Activated T-cell treated with anti-CD3 and anti-CD28 coated beads for 48 hours (primary cell): ENCODE measurements around the gene TNP2.
"Not testable (repeated sequence)": the region's sequence is repeated elsewhere in the genome, so short reads cannot be mapped to it uniquely, and the experiment has no call there.

Experiments
- DNase-seq: peaks from one replicate; pipeline ENCODE4 v3.0.0-alpha.2; 2020; ENCODE audit warnings: low read depth

TNP2 gene

DNA sequence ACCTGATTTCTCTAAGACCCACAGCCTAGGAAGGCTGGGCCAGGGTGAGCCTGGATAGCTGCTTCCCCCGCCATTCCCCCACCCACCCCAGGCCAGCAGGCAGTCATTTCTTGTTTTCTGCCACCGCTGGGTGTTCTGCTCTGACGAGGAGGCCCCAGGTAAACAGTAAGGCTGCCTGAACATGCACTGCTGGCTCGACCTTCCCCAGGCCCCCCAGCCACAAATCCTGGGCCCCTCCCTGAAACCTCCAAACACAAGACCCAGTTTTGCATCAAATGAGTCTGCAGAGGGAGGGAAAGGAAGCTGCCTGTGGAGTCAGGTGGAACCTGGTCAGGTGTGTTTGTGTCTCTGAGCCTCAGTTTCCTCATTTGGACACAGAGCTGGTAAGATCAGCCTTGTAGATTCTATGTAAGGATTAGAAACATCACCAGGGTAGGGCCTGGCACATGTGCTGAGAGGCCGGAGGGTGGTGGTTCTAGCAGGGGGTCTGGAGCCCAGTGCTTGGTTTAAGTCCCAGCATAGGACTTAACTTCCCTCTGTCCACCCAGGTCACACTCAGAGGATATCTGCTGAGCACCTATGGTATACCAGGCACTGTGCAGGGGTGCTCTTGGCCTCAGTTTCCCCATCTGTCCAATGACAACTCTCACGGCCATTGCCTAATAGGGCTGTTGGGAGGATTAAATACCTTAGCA, 30.9 kb upstream of the TNP2 start:
- no peak for DNase-seq

DNA sequence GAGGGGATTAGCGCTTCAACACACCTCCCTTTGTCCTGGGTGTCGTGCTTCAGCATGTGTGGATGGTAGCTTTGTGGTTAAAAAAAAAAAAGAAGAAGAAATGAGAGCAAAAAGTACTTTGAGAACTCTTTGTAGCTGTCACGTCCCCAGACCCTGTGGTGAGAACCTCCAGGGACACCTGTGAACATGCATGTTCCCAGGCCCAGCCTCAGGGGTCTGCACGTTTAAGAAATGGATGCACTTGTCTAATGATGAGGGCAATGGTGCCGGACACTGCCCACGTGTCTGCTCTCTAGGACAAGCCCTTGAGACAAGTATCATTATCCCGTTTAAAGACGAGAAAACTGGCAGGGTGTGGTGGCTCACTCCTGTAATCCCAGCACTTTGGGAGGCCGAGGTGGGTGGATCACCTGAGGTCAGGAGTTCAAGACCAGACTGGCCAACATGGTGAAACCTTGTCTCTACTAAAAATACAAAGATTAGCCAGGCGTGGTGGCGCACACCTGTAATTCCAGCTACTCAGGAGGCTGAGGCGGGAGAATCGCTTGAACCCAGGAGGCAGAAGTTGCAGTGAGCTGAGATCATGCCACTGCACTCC, 29.9 kb upstream of the TNP2 start:
- DNase-seq, result not testable (repeated sequence)

DNA sequence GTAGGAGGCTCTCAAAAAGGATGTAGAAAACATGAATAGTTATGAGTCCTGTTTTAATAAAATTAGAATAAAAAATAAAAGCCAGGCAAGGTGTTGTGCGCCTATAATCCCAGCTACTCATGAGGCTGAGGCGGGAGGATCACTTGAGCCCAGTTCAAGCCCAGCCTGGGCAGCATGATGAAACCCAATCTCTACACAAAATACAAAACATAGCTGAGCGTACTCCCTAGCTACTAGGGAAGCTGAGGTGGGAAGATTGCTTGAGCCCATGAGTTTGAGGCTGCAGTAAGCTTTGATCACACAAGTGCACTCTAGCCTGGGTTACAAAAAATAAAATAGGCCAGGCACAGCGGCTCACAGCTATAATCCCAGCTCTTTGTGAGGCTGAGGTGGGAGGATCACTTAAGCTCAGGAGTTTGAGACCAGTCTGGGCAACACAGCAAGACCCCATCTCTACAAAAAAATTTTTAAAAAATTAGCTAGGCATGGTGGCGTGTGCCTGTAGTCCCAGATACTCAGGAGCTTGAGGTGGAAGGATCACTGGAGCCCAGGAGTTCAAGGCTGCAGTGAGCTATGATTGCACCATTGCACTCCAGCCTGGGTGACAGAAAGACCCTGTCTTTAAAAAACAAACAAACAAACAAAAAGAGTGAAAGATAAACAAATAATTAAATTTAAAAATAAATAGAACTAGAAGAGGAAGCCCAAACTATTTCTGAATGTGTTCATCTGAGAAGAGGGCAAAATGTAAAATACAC, 29.2 kb upstream of the TNP2 start:
- DNase-seq, result no peak

GRCh38 chr16:11297492-11298142, 28.5 kb upstream of the TNP2 start:
- DNase-seq, result peak; percentile 58

GRCh38 chr16:11296706-11297491, 27.8 kb upstream of the TNP2 start:
- no peak for DNase-seq

GRCh38 chr16:11296351-11296705, 27.2 kb upstream of the TNP2 start:
- no peak for DNase-seq

DNA sequence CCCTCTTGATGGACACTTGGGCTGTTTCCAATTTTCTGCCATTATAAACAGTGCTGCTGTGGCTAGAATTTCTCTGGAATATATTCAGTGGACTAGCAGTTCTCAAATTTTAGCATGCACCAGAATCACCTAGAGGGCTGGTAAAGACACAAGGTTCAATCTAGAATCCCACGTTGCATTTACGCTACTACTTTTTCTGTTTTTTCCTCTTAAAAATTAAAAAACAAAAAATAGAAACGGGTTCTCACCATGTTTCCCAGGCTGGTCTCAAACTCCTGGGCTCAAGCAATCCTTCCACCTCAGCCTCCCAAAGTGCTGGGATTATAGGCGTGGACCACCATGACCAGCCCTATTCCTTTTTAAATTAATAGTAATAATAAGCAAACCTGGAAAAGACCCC, 26.5 kb upstream of the TNP2 start:
- DNase-seq, result no peak

DNA sequence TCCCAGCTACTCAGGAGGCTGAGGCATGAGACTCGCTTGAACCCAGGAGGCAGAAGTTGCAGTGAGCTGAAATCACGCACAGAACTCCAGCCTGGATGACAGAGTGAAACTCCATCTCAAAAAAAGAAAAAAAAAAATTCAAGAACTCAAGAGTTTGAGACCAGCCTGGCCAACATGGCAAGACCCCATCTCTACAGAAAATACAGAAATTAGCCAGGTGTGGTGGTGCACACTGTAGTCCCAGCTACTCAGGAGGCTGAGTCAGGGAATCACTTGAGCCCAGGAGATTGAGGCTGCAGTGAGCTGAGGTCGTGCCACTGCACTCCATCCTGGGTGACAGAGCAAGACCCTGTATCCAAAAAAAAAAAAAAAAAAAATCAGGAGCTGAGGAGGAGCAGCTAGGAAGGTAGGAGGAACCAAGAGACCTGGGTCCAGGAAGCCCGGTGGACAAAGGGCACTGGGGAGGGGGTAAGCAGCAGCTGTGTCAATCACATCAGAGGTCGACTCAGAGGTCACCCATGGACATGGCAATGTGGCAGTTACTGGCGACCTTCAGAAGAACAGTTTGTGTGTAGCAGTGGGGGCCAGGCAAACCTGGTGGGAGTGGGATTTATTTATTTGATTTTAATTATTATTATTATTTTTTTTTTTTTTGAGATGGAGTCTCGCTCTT, 23.1 kb upstream of the TNP2 start:
- DNase-seq, result no peak

DNA sequence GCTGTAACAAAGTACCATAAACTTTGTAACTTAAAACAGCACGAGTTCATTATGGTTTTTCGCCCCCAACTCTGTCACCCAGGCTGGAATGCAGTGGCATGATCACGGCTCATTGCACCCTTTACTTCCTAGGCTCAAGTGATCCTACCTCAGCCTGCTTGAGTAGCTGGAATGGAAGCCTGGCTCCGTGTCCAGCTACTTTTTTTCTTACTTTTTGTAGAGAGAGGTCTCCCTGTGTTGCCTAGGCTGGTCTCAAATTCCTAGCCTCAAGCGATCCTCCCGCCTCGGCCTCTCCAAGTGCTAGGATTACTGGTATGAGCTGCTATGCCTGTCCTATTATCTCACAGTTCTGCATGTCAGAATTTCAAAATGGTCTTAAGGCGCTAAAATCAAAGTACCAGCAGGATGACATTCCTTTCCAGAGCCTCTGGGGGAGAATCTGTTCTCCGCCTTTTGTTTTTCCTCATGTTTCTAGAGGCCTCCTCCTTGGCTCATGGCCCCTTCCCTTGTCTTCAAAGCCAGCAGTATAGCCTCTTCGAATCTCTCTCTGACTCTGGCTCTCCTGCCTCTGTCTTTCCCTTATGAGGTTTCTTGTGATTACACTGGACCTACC, 22.1 kb upstream of the TNP2 start:
- DNase-seq, result no peak

- no peak for DNase-seq
Measured at GRCh38 chr16:11290102-11290893, 21.2 kb upstream of the TNP2 start.

- DNase-seq, result not testable (repeated sequence)
Measured at GRCh38 chr16:11289696-11290095, 20.6 kb upstream of the TNP2 start.

- no peak for DNase-seq
Measured at GRCh38 chr16:11289202-11289601, 20.1 kb upstream of the TNP2 start.

DNA sequence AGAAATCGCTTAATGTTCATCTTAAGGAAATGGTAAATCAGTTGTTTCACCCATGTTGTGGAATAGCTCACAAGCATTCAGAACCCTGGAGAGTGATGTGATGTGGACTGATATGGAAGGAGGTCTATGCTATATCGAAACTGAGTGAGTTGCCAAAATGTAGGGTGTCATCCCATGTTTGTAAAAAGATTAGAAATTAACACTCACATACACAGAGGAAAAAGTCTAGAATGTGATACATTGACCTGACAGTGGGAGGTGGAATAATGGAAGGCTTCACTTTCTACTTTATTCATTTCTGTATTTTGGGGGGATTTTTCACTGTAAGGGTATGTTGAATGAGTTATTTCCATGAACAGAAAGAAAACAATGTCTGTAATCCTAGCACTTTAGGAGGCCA, 16.7 kb upstream of the TNP2 start:
- no peak for DNase-seq

GRCh38 chr16:11283820-11284248, 14.7 kb upstream of the TNP2 start:
- DNase-seq, result no peak

- no peak for DNase-seq
Measured at GRCh38 chr16:11280616-11281522, 11.7 kb upstream of the TNP2 start, which contains the start of gene PRM1. Gene PRM1 (minus strand): TSS chr16:11281330. CDS start chr16:11281238, 92 bp downstream.

- no peak for DNase-seq
Measured at GRCh38 chr16:11278681-11279628, 9.8 kb upstream of the TNP2 start.

GRCh38 chr16:11277607-11278337, 8.6 kb upstream of the TNP2 start:
- DNase-seq, result no peak
